Measurements from ENCODE around the gene SLC25A42.
"Not testable (repeated sequence)": the region's sequence is repeated elsewhere in the genome, so short reads cannot be mapped to it uniquely, and the experiment has no call there.

SLC25A42 gene

GRCh38 chr19:19071897-19072296, 8.1 kb downstream of the SLC25A42 start:
- DNase-seq: no peak

- no peak for DNase-seq
Observed at GRCh38 chr19:19074196-19074882, 10.5 kb downstream of the SLC25A42 start.

GRCh38 chr19:19075126-19075525, 11.3 kb downstream of the SLC25A42 start:
- no peak for DNase-seq

- no peak for DNase-seq
Observed at GRCh38 chr19:19076476-19076875, 12.7 kb downstream of the SLC25A42 start.

- no peak for DNase-seq
Observed at GRCh38 chr19:19077103-19077502, 13.3 kb downstream of the SLC25A42 start.

- no peak for DNase-seq
Observed at GRCh38 chr19:19078801-19079200, 15.0 kb downstream of the SLC25A42 start.

GRCh38 chr19:19079571-19079970, 15.8 kb downstream of the SLC25A42 start:
- no peak for DNase-seq

- DNase-seq: no peak
Observed at GRCh38 chr19:19081642-19082151, 17.9 kb downstream of the SLC25A42 start.

- DNase-seq: no peak
Observed at GRCh38 chr19:19083413-19084178, 19.8 kb downstream of the SLC25A42 start.

GRCh38 chr19:19087676-19088075, 23.9 kb downstream of the SLC25A42 start:
- DNase-seq: no peak

GRCh38 chr19:19094513-19094912, 30.7 kb downstream of the SLC25A42 start:
- no peak for DNase-seq

- DNase-seq: no peak
Observed at GRCh38 chr19:19095691-19096090, 31.9 kb downstream of the SLC25A42 start.

- DNase-seq: no peak
Observed at GRCh38 chr19:19096641-19097627, 33.1 kb downstream of the SLC25A42 start.

- DNase-seq: no peak
Observed at GRCh38 chr19:19098084-19098702, 34.4 kb downstream of the SLC25A42 start.

- DNase-seq: no peak
Observed at GRCh38 chr19:19098703-19099632, 35.2 kb downstream of the SLC25A42 start.

GRCh38 chr19:19101540-19101939, 37.7 kb downstream of the SLC25A42 start:
- DNase-seq: no peak

GRCh38 chr19:19102566-19102965, 38.8 kb downstream of the SLC25A42 start:
- DNase-seq: not testable (repeated sequence)

GRCh38 chr19:19103167-19103566, 39.4 kb downstream of the SLC25A42 start:
- no peak for DNase-seq

GRCh38 chr19:19105365-19106055, 41.7 kb downstream of the SLC25A42 start:
- DNase-seq: no peak

- no peak for DNase-seq
Observed at GRCh38 chr19:19106056-19106551, 42.3 kb downstream of the SLC25A42 start.

All from stimulated activated CD8-positive, alpha-beta memory T cell treated with anti-CD3 and anti-CD28 coated beads, Interleukin-4, amount 100 ng/mL, for 48 hours (primary cell).